Lung (tissue), 16 donors: ENCODE results near the gene SEMA4C. TPM values are rescaled to one million over a fixed set of nuclear protein-coding genes. Genes with fewer than 3 reads are reported as not detected.

Experiments
- ATAC-seq: fragments of 200-7000 bp; cut with Tn5 transposase; one replicate; pipeline ENCODE4 v1.9.1; 2020; ENCODE audit warnings: moderate number of reproducible peaks; ENCODE audit not compliant: insufficient read depth, low FRiP score
- DNase-seq, 3 donors: peaks; one replicate each; pipeline ENCODE4 v3.0.0-alpha.2; 2013 to 2017
- H3K27ac ChIP-seq, 2 donors: one replicate each; pipeline ENCODE4 v1.5.1; 2013; ENCODE audit warnings: mild to moderate bottlenecking in 2 of 2, moderate library complexity in 2 of 2, control low read depth in 1 of 2, inconsistent platforms in 1 of 2, low read depth in 1 of 2, low read length in 1 of 2
- H3K27me3 ChIP-seq, 3 donors: one replicate each; pipeline ENCODE4 v1.5.1; 2013; ENCODE audit warnings: low read length in 2 of 3; ENCODE audit not compliant: control insufficient read depth in 3 of 3, insufficient read depth in 3 of 3
- H3K36me3 ChIP-seq, 4 donors: one replicate each; pipeline ENCODE4 v1.5.1; 2013; ENCODE audit warnings: low read length in 4 of 4, mild to moderate bottlenecking in 1 of 4, moderate library complexity in 1 of 4; ENCODE audit not compliant: control insufficient read depth in 4 of 4, insufficient read depth in 4 of 4
- H3K4me1 ChIP-seq, 5 donors: one replicate each; pipeline ENCODE4 v1.5.1; 2013; ENCODE audit warnings: low read length in 5 of 5, mild to moderate bottlenecking in 2 of 5, moderate library complexity in 1 of 5; ENCODE audit not compliant: control insufficient read depth in 5 of 5, insufficient read depth in 5 of 5
- H3K4me3 ChIP-seq: one replicate; pipeline ENCODE4 v1.5.1; 2013; ENCODE audit warnings: mild to moderate bottlenecking, control low read depth, moderate library complexity
- H3K9ac ChIP-seq, 2 donors: one replicate each; pipeline ENCODE4 v1.5.1; 2013; ENCODE audit warnings: low read length in 2 of 2, control low read depth in 1 of 2; ENCODE audit not compliant: insufficient read depth in 1 of 2
- H3K9me3 ChIP-seq, 4 donors: one replicate each; pipeline ENCODE4 v1.5.1; 2013; ENCODE audit warnings: low read length in 3 of 4, mild to moderate bottlenecking in 1 of 4, moderate library complexity in 1 of 4; ENCODE audit not compliant: control insufficient read depth in 4 of 4, insufficient read depth in 3 of 4
- CTCF ChIP-seq: IDR thresholded peaks from 2 replicates; pipeline ENCODE4 v1.5.1; 2012; ENCODE audit warnings: mild to moderate bottlenecking; ENCODE audit errors: control extremely low read depth, extremely low read depth
- WGBS, 2 donors: extraction: QIAGEN DNeasy Blood & Tissue Kit; methylation state at CpG; one replicate each; pipeline ENCODE4 v1.1.7; 2013; 5-methylcytosine and 5-hydroxymethylcytosine counted together
- long read RNA-seq, 5 donors: transcript quantifications; one replicate each; lab custom pipeline, GENCODE V29; 2026
- polyA plus RNA-seq, 2 donors: library from polyadenylated mRNA; stranded (reverse); fragments of 200-250 nt; gene quantifications; one replicate each; pipeline ENCODE4 v1.2.1, GENCODE V29; 2013
- total RNA-seq, 2 donors: library from RNA; depleted of rRNA in 1 of 2; stranded (reverse); fragments of >200 nt in 1 of 2; gene quantifications; one replicate each; pipeline ENCODE4 v1.2.1, GENCODE V29; 2014 to 2021
- donor health status: control.
- donor health status: control.
- donor health status: Bipolar disorder and iron deficiency.
- donor health status: healthy.
- donor health status: DM: yes; HTN: yes; CAD: no.

The SEMA4C gene, protein sequence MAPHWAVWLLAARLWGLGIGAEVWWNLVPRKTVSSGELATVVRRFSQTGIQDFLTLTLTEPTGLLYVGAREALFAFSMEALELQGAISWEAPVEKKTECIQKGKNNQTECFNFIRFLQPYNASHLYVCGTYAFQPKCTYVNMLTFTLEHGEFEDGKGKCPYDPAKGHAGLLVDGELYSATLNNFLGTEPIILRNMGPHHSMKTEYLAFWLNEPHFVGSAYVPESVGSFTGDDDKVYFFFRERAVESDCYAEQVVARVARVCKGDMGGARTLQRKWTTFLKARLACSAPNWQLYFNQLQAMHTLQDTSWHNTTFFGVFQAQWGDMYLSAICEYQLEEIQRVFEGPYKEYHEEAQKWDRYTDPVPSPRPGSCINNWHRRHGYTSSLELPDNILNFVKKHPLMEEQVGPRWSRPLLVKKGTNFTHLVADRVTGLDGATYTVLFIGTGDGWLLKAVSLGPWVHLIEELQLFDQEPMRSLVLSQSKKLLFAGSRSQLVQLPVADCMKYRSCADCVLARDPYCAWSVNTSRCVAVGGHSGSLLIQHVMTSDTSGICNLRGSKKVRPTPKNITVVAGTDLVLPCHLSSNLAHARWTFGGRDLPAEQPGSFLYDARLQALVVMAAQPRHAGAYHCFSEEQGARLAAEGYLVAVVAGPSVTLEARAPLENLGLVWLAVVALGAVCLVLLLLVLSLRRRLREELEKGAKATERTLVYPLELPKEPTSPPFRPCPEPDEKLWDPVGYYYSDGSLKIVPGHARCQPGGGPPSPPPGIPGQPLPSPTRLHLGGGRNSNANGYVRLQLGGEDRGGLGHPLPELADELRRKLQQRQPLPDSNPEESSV
- total RNA-seq = 10 to 100 TPM; 34.7 to 42.0 TPM
- 10 to 100 TPM; 18.8 to 23.0 TPM for polyA plus RNA-seq
- long read RNA-seq, donor 1, partial matches to known transcripts = 0 of 5 reads
- long read RNA-seq, donor 1, other reads (novel, unspliced or antisense) = 0 of 5 reads
- long read RNA-seq, donor 2, partial matches to known transcripts = 0 of 1 reads
- long read RNA-seq, donor 2, other reads (novel, unspliced or antisense) = 0 of 1 reads
- long read RNA-seq, donor 3, partial matches to known transcripts = 0 of 1 reads
- long read RNA-seq, donor 3, other reads (novel, unspliced or antisense) = 0 of 1 reads
- long read RNA-seq, donor 4, partial matches to known transcripts = 0 of 2 reads
- long read RNA-seq, donor 4, other reads (novel, unspliced or antisense) = 0 of 2 reads
- long read RNA-seq, donor 5, partial matches to known transcripts = 0 of 4 reads
- long read RNA-seq, donor 5, other reads (novel, unspliced or antisense) = 0 of 4 reads

DNA sequence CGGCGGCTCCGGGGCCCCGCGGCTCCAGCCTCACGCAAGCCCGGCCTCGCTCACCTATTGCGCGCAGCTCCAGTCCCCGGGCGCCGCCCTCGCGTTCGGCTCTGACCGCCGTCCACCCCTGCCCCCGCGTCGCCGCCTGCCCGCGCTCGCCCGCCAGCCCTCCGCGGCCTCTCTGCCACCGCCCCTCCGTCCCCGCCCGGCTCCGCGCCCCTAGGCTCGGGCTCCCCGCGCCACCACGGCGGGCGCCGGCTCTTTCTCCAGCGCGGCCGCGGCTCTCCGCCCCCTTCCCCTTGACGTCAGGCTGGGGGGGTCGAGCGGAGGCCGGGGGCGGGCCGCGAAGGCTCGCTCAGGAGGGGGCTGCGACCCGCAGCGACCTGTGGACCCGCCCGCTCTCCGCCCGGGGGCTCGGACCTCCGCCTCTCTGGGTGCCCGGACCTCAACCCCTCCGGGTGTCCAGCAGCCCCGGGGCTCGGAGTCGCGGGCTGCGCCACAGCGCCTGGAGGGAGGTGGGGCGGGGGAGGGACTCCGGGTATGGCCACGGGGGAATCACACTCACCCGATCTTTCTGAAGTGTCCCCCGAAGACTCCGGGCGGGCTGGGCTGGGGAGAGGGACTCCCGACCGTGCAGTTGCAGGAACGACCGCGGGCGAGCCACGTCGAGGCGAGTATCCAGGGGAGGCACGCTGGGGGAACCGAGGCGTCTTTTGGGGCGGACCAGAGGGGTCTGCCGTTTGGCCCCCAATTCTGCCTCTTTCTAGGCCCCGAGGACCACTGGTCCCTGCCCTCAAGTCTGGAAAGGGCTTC, at the start of gene SEMA4C:
SEMA4C (minus strand) TSS at position 259 of the 804 bp plus-strand sequence. CDS start 2,194 bp downstream, outside the sequence.
- H3K9me3 ChIP-seq = no peaks in the 10 kb centered on the region
- TF ChIP-seq CTCF = no peak
- peak within 1 kb of the TSS; percentile 71 for H3K4me3 ChIP-seq
- peak within 1 kb of the TSS; percentile 46 to 58 for H3K9ac ChIP-seq
- H3K27me3 ChIP-seq = no peaks in the 10 kb centered on the region
- H3K36me3 ChIP-seq = peaks cover 0 to 25% (median 14%) of the 10 kb centered on the region in 4 donors
- WGBS, 2 donors = 1 to 2% methylated on average over 65 to 93 of the region's 93 CpGs
- peak within 1 kb of the TSS; percentile 90 to 94 for H3K27ac ChIP-seq
- ATAC-seq (peak; percentile 23), DNase-seq (peak; percentile 69 to 73 (median 73))
- peaks cover 0 to 29% (median 22%) of the 10 kb centered on the region in 5 donors for H3K4me1 ChIP-seq

GRCh38 chr2:96918754-96919550, 49.1 kb upstream of the SEMA4C start:
- Histone ChIP-seq H3K36me3 (no peaks in the 10 kb centered on the region), H3K27me3 (no peaks in the 10 kb centered on the region), H3K4me1 (peaks cover 2 to 9% (median 3%) of the 10 kb centered on the region in 5 donors), H3K27ac (no peak overlapping the region), H3K4me3 (no peak overlapping the region), H3K9me3 (peaks cover 0 to 2% (median 0%) of the 10 kb centered on the region in 4 donors), H3K9ac (no peak overlapping the region)
- ATAC-seq (no peak), DNase-seq (no peak)
- whole genome bisulfite sequencing, 2 donors = 92 to 93% methylated on average over 19 of the region's 19 CpGs
- TF ChIP-seq CTCF = no peak
